ENCODE results near the gene ATXN1.
"Not testable (repeated sequence)": the region's sequence is repeated elsewhere in the genome, so short reads cannot be mapped to it uniquely, and the experiment has no call there.

- TF ChIP-seq, protein P1, sequence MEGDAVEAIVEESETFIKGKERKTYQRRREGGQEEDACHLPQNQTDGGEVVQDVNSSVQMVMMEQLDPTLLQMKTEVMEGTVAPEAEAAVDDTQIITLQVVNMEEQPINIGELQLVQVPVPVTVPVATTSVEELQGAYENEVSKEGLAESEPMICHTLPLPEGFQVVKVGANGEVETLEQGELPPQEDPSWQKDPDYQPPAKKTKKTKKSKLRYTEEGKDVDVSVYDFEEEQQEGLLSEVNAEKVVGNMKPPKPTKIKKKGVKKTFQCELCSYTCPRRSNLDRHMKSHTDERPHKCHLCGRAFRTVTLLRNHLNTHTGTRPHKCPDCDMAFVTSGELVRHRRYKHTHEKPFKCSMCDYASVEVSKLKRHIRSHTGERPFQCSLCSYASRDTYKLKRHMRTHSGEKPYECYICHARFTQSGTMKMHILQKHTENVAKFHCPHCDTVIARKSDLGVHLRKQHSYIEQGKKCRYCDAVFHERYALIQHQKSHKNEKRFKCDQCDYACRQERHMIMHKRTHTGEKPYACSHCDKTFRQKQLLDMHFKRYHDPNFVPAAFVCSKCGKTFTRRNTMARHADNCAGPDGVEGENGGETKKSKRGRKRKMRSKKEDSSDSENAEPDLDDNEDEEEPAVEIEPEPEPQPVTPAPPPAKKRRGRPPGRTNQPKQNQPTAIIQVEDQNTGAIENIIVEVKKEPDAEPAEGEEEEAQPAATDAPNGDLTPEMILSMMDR (IDR thresholded peaks at IDR 0.05) = not testable (repeated sequence)
- TF ChIP-seq POLR2A (IDR thresholded peaks at IDR 0.05); POLR2AphosphoS5 (IDR thresholded peaks at IDR 0.05); EP300 (IDR thresholded peaks at IDR 0.05; ENCODE audit: low read depth): not testable (repeated sequence)
Observed at GRCh38 chr6:16706491-16706890, 54.8 kb downstream of the ATXN1 start.

All from transverse colon (tissue), 4 donors.